HG03066 (cell line): ENCODE results near the gene AGAP2.
"Not testable (repeated sequence)": the region's sequence is repeated elsewhere in the genome, so short reads cannot be mapped to it uniquely, and the experiment has no call there.

ENCODE experiments used
- ATAC-seq: cut with Tn5 transposase; IDR thresholded peaks from one replicate; pipeline ENCODE4 v1.9.1; 2021; ENCODE audit warnings: low read depth; ENCODE audit not compliant: unreplicated experiment

AGAP2 gene

GRCh38 chr12:57708296-57708695, 30.2 kb downstream of the AGAP2 start:
- no peak for ATAC-seq

DNA sequence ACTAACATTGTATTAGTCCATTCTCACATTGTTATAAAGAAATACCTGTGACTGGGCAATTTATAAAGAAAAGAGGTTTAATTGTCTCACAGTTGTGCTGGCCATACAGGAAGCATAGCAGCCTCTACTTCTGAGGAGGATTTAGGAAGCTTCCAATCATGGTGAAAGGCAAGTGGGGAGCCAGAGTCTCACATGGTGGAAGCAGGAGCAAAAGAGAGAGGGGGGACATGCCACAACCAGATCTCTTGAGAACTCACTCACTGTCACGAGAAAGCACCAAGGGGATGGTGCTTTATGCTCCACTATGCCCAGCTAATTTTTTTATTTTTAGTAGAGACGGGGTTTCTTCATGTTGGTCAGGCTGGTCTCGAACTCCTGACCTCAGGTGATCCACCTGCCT, 31.3 kb downstream of the AGAP2 start:
- ATAC-seq = no peak

GRCh38 chr12:57700317-57700716, 38.2 kb downstream of the AGAP2 start:
- no peak for ATAC-seq

- no peak for ATAC-seq
These were observed 40.1 kb downstream of the AGAP2 start for GRCh38 chr12:57698414-57698813.

- ATAC-seq = no peak
These were observed 41.5 kb downstream of the AGAP2 start for GRCh38 chr12:57697076-57697475.

DNA sequence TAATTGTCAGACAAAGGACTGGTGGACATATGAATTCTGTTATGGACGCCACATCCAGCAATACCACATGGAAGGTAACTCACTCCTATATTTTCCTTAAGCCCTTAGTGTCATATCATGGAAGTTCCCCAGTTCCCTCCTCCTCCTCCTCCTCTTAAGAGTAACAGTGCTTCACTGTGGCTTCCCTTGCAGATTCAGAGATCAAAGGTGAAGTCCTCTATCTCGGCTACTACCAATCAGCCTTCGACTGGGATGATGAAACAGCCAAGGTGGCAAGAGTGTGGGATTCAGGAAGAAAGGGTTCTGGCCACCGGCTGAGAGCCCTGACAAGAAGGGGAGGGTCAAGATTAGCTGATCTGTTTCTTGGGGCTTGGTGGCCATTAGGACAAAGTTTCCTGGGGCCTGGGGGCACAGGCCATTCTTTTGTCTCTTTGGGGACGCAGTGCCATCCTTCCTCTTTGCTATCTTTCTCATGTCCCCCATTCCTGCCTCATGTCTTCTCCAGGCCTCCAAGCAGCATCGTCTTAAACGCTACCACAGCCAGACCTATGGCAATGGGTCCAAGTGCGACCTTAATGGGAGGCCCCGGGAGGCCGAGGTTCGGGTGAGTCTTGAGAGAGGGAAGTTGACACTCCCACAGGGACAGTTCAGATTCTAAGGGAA, 42.6 kb downstream of the AGAP2 start:
- ATAC-seq = no peak

DNA sequence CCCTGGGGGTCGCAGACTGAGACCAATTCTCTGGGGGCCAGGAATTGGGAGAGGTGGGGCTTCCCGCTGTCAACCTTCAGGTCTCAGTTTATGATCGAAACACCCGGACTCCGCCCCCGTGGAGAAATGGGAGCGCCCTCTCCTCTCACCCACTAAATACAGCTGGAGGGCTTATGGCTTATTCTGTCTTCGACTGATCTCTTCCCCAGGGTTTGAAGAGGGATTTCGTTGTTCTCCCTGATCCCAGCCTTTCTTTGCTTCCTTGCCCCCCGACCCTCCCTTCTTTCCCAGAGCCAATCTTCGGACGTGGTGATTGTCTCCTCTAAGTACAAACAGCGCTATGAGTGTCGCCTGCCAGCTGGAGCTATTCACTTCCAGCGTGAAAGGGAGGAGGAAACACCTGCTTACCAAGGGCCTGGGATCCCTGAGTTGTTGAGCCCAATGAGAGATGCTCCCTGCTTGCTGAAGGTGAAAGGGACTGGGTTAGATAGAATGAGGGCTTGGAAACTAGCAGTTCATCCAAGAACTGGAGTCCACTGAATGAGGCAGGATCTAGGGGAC, 44.0 kb downstream of the AGAP2 start:
- ATAC-seq = peak; percentile 3

DNA sequence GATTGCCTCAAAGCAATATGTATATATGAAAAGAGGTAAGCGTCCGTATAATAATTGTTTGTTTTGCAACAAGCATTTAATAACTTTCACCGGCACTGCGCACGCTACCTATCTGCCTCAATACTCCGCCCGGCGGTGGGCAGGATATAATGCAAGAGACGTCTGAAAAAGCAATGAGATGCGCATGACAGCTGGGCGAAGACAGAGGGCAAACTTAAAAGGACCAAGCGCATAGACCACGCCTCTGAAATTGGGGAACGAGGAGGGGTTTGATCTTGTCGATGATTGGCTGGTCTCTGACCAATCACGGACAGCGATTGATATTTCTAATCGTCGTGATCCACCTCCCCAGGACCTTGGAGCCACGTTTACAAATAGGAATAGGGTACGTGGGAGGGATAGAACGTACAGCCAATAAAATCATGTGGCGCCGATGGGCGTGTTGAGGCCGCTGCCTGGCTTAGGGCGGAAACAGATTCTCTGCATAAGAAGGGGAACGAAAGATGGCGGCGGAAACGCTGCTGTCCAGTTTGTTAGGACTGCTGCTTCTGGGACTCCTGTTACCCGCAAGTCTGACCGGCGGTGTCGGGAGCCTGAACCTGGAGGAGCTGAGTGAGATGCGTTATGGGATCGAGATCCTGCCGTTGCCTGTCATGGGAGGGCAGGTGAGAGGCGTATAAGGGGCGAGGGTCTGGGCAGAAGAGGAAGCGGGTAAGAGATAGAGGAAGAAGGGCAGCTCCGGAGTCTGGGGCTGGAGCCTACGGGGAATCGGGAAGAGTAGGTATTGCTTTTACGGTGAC, 44.7 kb downstream of the AGAP2 start, which contains the start of gene OS9:
TSS of gene OS9 (plus strand) at position 474 of the 800 bp plus-strand sequence. CDS start at position 504, 30 bp downstream.
- peak; percentile 95 for ATAC-seq

GRCh38 chr12:57693317-57693658, 45.3 kb downstream of the AGAP2 start:
- no peak for ATAC-seq

DNA sequence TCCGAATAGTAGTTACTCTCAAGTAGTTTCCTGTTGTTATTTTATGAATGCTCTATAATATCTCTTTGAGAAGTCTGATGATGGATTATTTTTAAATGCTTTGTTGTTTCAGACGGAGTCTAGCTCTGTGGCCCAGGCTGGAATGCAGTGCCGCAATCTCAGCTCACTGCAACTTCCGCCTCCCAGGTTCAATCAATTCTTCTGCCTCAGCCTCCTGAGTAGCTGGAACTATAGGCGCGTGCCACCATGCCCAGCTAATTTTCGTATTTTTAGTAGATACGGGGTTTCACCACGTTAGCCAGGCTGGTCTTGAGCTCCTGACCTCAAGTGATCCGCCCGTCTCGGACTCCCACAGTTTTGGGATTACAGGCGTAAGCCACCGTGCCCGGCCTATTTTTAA, 46.0 kb downstream of the AGAP2 start:
- ATAC-seq = no peak

DNA sequence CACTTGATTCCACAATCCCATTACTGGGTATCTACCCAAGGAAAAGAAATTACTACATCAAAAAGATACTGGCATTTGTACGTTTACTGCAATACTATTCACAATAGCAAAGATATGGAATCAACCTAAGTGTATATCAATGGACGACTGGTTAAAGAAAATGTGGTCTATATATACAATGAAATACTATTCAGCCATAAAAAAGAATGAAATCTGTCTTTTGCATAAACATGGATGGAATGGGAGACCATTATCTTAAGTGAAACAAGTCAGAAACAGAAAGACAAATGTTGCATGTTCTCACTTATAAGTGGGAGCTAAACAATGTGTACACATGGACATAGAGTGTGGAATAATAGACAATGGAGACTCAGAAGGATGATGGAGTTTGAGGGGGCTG, 49.6 kb downstream of the AGAP2 start:
- no peak for ATAC-seq

DNA sequence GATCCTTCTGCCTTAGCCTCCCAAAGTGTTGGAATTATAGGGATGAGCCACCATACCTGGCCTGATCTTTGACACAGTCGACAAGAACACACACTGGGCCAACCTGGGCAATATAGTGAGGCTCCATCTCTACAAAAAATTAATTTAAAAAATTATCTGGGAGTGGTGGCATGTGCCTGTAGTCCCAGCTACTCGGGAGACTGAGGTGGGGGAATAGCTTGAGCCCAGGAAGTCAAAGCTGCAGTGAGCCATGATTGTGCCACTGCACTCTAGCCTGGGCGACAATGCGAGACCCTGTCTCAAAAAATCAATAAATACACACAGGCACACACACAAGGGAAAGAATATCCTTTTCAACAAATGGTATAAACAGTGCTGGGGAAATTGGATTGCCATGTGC, 50.7 kb downstream of the AGAP2 start:
- no peak for ATAC-seq

- ATAC-seq = no peak
These were observed 58.8 kb downstream of the AGAP2 start for GRCh38 chr12:57679697-57680096.

DNA sequence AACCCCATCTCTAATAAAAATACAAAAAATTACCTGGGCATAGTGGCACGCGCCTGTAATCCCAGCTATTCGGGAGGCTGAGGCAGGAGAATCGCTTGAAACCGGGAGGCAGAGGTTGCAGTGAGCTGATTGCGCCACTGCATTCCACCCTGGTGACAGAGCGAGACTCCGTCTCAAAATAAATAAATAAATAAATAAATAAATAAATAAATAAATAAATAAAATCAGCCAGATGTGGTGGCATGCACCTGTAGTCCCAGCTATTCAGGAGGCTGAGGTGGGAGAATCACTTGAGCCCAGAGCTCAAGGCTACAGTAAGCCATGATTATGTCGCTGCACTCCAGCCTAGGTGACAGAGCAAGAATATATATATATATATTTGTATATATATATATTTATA, 60.6 kb downstream of the AGAP2 start:
- ATAC-seq = not testable (repeated sequence)

- no peak for ATAC-seq
These were observed 63.9 kb downstream of the AGAP2 start for GRCh38 chr12:57674691-57675090.
